ENCODE data around the gene INPP5D. TPM values are rescaled to one million over a fixed set of nuclear protein-coding genes. Genes with fewer than 3 reads are reported as not detected.

The INPP5D gene
- total and polyA plus RNA-seq, 4 donors, result 11.4 to 22.6 (median 17.4) TPM

DNA sequence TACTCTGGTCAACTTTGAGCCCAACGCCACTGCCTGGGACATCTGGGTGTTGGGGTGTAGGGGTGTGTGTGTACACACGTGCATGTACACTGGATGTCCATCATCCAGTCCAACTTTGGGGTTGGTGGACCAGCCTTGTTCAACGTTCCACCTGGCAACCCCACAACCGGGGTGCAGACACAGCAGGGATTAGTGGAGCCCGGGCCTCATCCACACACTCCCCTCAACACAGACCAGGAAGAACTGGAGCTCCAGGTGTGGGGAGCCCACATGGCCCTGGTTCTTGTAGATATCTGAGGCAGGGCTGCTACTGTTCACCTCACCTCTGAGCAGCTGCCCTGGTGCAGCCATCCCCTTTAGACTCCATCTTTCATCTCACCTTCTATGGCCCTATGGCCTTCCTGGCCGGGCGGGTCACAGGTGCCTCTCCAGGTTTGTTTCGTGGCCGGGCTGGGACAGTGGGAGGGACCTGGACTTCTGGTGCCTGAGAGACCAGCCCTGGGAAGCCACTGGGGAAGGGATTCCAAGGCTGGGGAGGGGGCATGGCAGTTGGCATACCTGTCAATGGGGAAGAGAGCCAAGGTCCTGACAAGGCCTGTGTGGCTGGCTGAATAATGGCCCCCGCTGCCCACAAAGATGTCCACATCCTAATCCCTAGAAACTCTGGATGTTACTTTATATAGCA lies 20.2 kb upstream of the INPP5D start:
- H3K4me3 ChIP-seq (ENCODE audit: low read depth, low read length), result no peak overlapping the region
- peaks cover 2% of the 10 kb centered on the region for H3K9me3 ChIP-seq (ENCODE audit: control insufficient read depth, insufficient read depth, low read length)
- H3K27ac ChIP-seq (ENCODE audit: low read depth, low read length), result no peak overlapping the region
- H3K4me1 ChIP-seq (ENCODE audit: control insufficient read depth, insufficient read depth, low read length), result no peaks in the 10 kb centered on the region
- WGBS (ENCODE audit: insufficient coverage), result 92% methylated on average over 2 of the region's 10 CpGs
- no peaks in the 10 kb centered on the region for H3K36me3 ChIP-seq (ENCODE audit: control insufficient read depth, insufficient read depth, low read length)
- no peaks in the 10 kb centered on the region for H3K27me3 ChIP-seq (ENCODE audit: control insufficient read depth, insufficient read depth, low read length)
- DNase-seq (ENCODE audit: low read depth in 4 of 6, low spot score in 6 of 6), result no peak

DNA sequence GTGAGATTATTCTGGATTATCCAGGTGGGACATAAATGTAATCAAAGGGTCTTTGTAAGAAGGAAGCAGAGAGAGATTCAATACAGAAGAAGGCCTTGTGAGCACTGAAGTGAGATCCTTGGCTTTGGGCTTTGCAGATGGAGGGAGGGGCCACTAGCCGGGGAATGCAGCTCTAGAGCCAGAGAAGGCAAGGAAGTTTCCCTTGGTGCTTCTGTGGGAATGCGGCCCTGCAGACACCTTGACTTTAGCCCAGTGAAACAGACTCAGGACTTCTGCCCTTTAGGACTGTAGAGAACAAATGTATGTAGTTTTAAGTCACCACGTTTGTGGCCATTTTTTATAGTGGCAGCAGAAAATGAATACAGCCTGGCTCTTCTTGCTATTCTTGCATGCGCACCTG lies 19.6 kb upstream of the INPP5D start:
- no peaks in the 10 kb centered on the region for H3K27me3 ChIP-seq (ENCODE audit: control insufficient read depth, insufficient read depth, low read length)
- WGBS (ENCODE audit: insufficient coverage), result 86% methylated on average over 4 of the region's 4 CpGs
- no peak overlapping the region for H3K4me3 ChIP-seq (ENCODE audit: low read depth, low read length)
- H3K4me1 ChIP-seq (ENCODE audit: control insufficient read depth, insufficient read depth, low read length), result no peaks in the 10 kb centered on the region
- H3K27ac ChIP-seq (ENCODE audit: low read depth, low read length), result no peak overlapping the region
- DNase-seq (ENCODE audit: low read depth in 4 of 6, low spot score in 6 of 6), result no peak
- H3K36me3 ChIP-seq (ENCODE audit: control insufficient read depth, insufficient read depth, low read length), result no peaks in the 10 kb centered on the region
- peaks cover 2% of the 10 kb centered on the region for H3K9me3 ChIP-seq (ENCODE audit: control insufficient read depth, insufficient read depth, low read length)

DNA sequence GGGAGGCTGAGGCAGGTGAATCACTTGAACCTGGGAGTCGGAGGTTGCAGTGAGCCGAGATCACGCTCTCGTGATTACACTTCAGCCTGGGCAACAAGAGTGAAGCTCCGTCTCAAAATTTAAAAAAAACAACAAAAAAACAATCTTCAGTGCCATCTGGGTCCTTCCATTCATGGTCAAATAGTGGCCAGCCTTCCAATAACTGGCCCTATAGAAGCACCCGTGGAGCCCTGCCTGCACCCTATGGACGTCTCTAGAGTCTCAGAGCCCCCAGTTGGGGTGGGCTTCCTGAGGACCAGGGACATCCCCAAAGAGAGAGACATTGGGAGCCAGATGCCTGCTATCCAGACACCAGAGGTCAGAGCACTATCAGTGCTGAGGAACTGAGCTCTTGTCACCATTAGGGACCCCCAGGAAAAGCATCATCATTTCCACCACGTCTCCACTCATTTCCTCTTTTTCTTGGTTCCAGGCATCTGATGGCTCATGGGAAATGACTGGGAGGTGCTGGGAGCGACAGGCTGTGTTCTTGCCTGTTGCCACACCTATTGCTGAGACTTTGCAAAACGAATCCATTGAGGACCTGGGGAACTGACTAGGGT lies 18.3 kb upstream of the INPP5D start:
- H3K36me3 ChIP-seq (ENCODE audit: control insufficient read depth, insufficient read depth, low read length), result no peaks in the 10 kb centered on the region
- no peak overlapping the region for H3K27ac ChIP-seq (ENCODE audit: low read depth, low read length)
- no peak overlapping the region for H3K4me3 ChIP-seq (ENCODE audit: low read depth, low read length)
- no peak for DNase-seq (ENCODE audit: low read depth in 4 of 6, low spot score in 6 of 6)
- peaks cover 2% of the 10 kb centered on the region for H3K9me3 ChIP-seq (ENCODE audit: control insufficient read depth, insufficient read depth, low read length)
- no peaks in the 10 kb centered on the region for H3K27me3 ChIP-seq (ENCODE audit: control insufficient read depth, insufficient read depth, low read length)
- H3K4me1 ChIP-seq (ENCODE audit: control insufficient read depth, insufficient read depth, low read length), result no peaks in the 10 kb centered on the region
- 83% methylated on average over 9 of the region's 10 CpGs for WGBS (ENCODE audit: insufficient coverage)

DNA sequence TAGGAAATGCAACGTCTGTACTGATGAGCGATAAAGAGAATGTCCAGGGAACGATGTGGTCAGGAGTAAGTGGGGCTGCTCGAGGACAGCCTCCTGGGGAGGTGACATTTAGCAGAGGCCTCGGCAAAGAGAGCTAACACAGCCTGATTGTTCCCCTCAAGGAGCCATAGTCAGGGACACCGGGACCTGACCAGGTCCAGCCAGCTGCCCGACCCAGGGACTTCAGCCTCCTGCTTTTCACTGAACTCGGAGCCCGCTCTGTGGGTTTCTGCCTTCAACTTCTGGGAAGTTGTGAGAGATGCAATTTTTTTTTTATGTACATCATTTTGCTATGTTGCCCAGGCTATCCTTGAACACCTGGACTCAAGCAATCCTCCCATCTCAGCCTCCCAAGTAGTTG lies 17.6 kb upstream of the INPP5D start:
- Histone ChIP-seq H3K36me3 (ENCODE audit: control insufficient read depth, insufficient read depth, low read length) (no peaks in the 10 kb centered on the region), H3K27ac (ENCODE audit: low read depth, low read length) (no peak overlapping the region), H3K9me3 (ENCODE audit: control insufficient read depth, insufficient read depth, low read length) (no peaks in the 10 kb centered on the region), H3K4me3 (ENCODE audit: low read depth, low read length) (no peak overlapping the region), H3K27me3 (ENCODE audit: control insufficient read depth, insufficient read depth, low read length) (no peaks in the 10 kb centered on the region), H3K4me1 (ENCODE audit: control insufficient read depth, insufficient read depth, low read length) (no peaks in the 10 kb centered on the region)
- 91% methylated on average over 6 of the region's 9 CpGs for WGBS (ENCODE audit: insufficient coverage)
- no peak for DNase-seq (ENCODE audit: low read depth in 4 of 6, low spot score in 6 of 6)

DNA sequence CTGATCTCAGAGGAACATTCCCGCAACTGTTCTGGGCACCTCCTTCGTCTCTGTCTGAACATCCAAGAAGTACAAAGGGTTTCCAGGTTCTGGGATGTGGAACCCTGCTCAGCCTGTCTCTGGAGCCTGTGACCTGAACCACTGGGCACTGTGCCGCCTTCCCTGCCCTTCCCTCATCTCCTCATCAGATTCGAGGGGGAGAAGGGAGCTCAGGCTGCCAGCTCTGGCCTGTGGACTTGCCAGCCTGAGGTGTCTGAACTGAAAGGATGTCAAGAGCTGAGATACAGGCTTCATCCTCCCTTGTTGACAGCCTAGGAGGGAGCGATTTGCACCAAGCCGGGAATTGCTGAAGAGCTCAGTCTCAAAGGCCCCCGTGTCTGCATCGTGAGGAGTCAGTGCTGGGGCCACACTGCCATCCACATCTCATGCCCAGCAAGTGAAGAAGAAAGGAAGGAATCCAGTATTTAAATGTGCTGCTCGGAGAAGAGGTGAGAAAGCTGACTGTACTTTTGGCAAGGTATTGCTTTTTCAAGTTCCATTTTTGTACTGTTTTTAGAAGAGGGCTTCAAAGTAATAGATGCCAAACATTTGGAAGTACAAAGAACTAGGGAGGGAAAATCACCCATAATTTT lies 15.1 kb upstream of the INPP5D start:
- DNase-seq (ENCODE audit: low read depth in 4 of 6, low spot score in 6 of 6), result no peak
- H3K9me3 ChIP-seq (ENCODE audit: control insufficient read depth, insufficient read depth, low read length), result no peaks in the 10 kb centered on the region
- H3K4me1 ChIP-seq (ENCODE audit: control insufficient read depth, insufficient read depth, low read length), result no peaks in the 10 kb centered on the region
- no peaks in the 10 kb centered on the region for H3K27me3 ChIP-seq (ENCODE audit: control insufficient read depth, insufficient read depth, low read length)
- no peak overlapping the region for H3K4me3 ChIP-seq (ENCODE audit: low read depth, low read length)
- H3K27ac ChIP-seq (ENCODE audit: low read depth, low read length), result no peak overlapping the region
- no peaks in the 10 kb centered on the region for H3K36me3 ChIP-seq (ENCODE audit: control insufficient read depth, insufficient read depth, low read length)
- WGBS (ENCODE audit: insufficient coverage), result 83% methylated on average over 9 of the region's 9 CpGs

DNA sequence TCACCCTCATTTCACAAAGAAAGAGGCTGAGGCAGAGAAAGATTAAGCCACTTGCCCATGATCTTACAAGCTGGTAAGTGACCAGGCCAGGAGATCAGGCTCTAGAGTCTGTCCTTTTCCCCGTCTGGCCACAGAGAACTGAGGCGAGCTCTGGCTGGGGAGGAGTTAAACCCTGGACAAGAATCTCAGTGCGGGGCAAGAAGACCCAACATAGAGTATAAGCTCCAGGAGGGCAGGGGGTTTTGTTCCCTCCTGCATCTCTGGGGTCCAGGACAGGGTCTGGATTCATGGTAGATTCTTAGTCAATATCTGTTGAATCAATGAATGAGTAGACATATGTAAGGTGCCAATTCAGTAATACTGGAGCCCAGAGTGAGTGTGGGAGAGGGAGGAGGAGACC lies 12.9 kb upstream of the INPP5D start:
- H3K9me3 ChIP-seq (ENCODE audit: control insufficient read depth, insufficient read depth, low read length), result no peaks in the 10 kb centered on the region
- 94% methylated on average over 3 of the region's 3 CpGs for WGBS (ENCODE audit: insufficient coverage)
- H3K36me3 ChIP-seq (ENCODE audit: control insufficient read depth, insufficient read depth, low read length), result no peaks in the 10 kb centered on the region
- no peak overlapping the region for H3K27ac ChIP-seq (ENCODE audit: low read depth, low read length)
- peaks cover 3% of the 10 kb centered on the region for H3K4me1 ChIP-seq (ENCODE audit: control insufficient read depth, insufficient read depth, low read length)
- H3K4me3 ChIP-seq (ENCODE audit: low read depth, low read length), result no peak overlapping the region
- H3K27me3 ChIP-seq (ENCODE audit: control insufficient read depth, insufficient read depth, low read length), result no peaks in the 10 kb centered on the region
- DNase-seq (ENCODE audit: low read depth in 4 of 6, low spot score in 6 of 6), result no peak

DNA sequence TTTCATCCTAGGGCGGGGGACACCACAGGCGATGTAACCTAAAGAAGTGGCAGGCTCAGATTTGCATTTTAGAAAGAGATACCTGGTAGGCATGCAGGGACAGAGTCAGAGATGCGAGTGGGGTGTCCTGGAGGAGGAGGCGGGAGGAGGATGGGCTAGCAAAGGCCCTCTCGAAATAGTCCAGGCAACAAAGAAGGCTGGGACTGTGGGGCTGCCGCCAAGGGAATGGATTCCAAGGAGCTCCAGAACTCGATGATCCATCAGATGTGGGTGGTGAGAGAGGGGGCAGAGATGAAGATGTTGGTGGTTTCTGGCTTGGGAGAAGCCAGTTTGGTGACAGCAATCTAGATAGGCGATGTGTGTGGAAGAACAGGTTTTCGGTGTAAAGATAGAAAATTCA lies 12.5 kb upstream of the INPP5D start:
- no peak overlapping the region for H3K27ac ChIP-seq (ENCODE audit: low read depth, low read length)
- no peaks in the 10 kb centered on the region for H3K9me3 ChIP-seq (ENCODE audit: control insufficient read depth, insufficient read depth, low read length)
- no peaks in the 10 kb centered on the region for H3K27me3 ChIP-seq (ENCODE audit: control insufficient read depth, insufficient read depth, low read length)
- H3K4me1 ChIP-seq (ENCODE audit: control insufficient read depth, insufficient read depth, low read length), result peaks cover 3% of the 10 kb centered on the region
- H3K4me3 ChIP-seq (ENCODE audit: low read depth, low read length), result no peak overlapping the region
- no peaks in the 10 kb centered on the region for H3K36me3 ChIP-seq (ENCODE audit: control insufficient read depth, insufficient read depth, low read length)
- DNase-seq (ENCODE audit: low read depth in 4 of 6, low spot score in 6 of 6), result no peak
- 91% methylated on average over 9 of the region's 9 CpGs for WGBS (ENCODE audit: insufficient coverage)

DNA sequence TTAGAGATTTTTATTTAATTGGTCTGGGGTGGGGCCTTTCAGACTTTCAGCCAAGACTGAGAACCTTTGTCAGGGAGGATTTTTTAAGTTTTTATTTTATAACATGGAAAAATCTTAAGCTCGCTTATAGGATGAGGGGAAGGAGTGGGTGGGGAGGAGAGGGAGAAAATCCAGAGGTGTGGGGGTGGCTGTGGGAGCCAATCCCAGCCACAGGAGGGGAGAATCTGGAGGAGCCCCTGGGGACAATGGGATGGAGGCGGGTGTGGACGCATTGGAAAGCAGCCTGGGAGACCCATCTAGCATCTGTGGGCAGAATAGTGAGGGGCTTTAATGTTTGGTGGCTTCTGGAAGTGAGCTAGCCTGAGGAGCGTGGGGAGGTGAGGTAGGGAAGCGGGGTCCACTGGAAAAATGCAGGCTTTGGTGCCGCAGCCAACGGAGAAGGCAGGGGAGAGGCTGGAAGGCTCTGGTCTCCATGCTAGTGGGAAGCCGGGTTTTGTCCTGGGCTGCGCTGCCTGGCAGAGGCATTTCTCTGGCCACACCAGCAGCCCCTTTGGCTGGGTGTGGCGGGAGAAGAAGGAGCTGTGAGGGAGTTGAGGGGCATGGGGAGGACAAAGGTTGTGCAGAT lies 11.5 kb upstream of the INPP5D start:
- WGBS (ENCODE audit: insufficient coverage), result 90% methylated on average over 10 of the region's 10 CpGs
- Histone ChIP-seq H3K27ac (ENCODE audit: low read depth, low read length) (no peak overlapping the region), H3K27me3 (ENCODE audit: control insufficient read depth, insufficient read depth, low read length) (no peaks in the 10 kb centered on the region), H3K9me3 (ENCODE audit: control insufficient read depth, insufficient read depth, low read length) (no peaks in the 10 kb centered on the region), H3K4me3 (ENCODE audit: low read depth, low read length) (no peak overlapping the region), H3K4me1 (ENCODE audit: control insufficient read depth, insufficient read depth, low read length) (peaks cover 3% of the 10 kb centered on the region), H3K36me3 (ENCODE audit: control insufficient read depth, insufficient read depth, low read length) (no peaks in the 10 kb centered on the region)
- DNase-seq (ENCODE audit: low read depth in 4 of 6, low spot score in 6 of 6), result no peak

DNA sequence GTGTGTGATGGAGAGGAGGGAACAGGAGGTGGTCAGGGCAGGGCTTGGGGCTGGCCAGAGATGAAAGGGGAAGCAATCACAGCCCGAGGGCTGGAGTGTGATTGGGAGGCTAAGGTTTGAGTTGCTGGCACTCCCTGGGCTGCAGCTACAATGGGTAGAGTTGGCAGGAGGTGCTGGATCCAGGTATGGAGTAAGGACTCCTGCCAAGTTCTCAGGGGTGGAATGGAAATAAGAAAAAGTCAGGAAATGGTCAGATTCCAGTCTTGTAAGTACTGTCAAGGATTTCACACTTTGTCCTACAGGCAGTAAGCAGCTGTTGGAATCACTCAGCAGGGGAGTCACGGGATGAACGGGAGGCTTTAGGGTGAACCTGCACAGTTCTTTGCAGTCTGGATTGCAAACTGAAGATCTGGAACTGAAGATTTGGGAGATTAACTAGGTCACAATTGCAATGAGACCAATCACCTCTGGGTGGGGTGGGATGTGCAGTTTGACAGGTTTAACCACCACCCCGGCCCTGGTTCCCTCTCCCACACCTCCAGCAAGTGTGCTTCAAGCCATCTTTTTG lies 10.9 kb upstream of the INPP5D start:
- Histone ChIP-seq H3K27me3 (ENCODE audit: control insufficient read depth, insufficient read depth, low read length) (no peaks in the 10 kb centered on the region), H3K4me1 (ENCODE audit: control insufficient read depth, insufficient read depth, low read length) (peaks cover 8% of the 10 kb centered on the region), H3K27ac (ENCODE audit: low read depth, low read length) (no peak overlapping the region), H3K9me3 (ENCODE audit: control insufficient read depth, insufficient read depth, low read length) (no peaks in the 10 kb centered on the region), H3K36me3 (ENCODE audit: control insufficient read depth, insufficient read depth, low read length) (no peaks in the 10 kb centered on the region), H3K4me3 (ENCODE audit: low read depth, low read length) (no peak overlapping the region)
- WGBS (ENCODE audit: insufficient coverage), result 61% methylated on average over 3 of the region's 4 CpGs
- DNase-seq (ENCODE audit: low read depth in 4 of 6, low spot score in 6 of 6), result no peak
